ENCODE data around the gene TUBG1. TPM values are rescaled to one million over a fixed set of nuclear protein-coding genes. Genes with fewer than 3 reads are reported as not detected.

TUBG1 gene
- total RNA-seq, 1 donor from 2014 or later = 45.7 TPM

- H3K27me3 ChIP-seq = no peaks in the 10 kb centered on the region
- peaks cover 8% of the 10 kb centered on the region for H3K4me1 ChIP-seq
- no peak overlapping the region for H3K9ac ChIP-seq
- H3F3A ChIP-seq (ENCODE audit: low read depth) = peaks cover 55% of the 10 kb centered on the region
- H2AFZ ChIP-seq (replicated peaks) = no peak overlapping the region
- H3K9me3 ChIP-seq (ENCODE audit: low read depth) = no peaks in the 10 kb centered on the region
- Mint-ChIP-seq H3K4me3 (no peak overlapping the region), H3K36me3 (peaks cover 31% of the 10 kb centered on the region), H3K9me3 (no peaks in the 10 kb centered on the region), H3K4me1 (peaks cover 17% of the 10 kb centered on the region), H3K27me3 (ENCODE audit: insufficient read depth, low read depth) (peaks cover 3% of the 10 kb centered on the region), H3K27ac (no peak overlapping the region)
- H3K4me2 ChIP-seq = no peak overlapping the region
- peaks cover 5% of the 10 kb centered on the region for H4K20me1 ChIP-seq (ENCODE audit: low read depth)
- DNase-seq (ENCODE audit: low spot score) = no peak
- H3K36me3 ChIP-seq = peaks cover 4% of the 10 kb centered on the region
- TF ChIP-seq, protein P1, sequence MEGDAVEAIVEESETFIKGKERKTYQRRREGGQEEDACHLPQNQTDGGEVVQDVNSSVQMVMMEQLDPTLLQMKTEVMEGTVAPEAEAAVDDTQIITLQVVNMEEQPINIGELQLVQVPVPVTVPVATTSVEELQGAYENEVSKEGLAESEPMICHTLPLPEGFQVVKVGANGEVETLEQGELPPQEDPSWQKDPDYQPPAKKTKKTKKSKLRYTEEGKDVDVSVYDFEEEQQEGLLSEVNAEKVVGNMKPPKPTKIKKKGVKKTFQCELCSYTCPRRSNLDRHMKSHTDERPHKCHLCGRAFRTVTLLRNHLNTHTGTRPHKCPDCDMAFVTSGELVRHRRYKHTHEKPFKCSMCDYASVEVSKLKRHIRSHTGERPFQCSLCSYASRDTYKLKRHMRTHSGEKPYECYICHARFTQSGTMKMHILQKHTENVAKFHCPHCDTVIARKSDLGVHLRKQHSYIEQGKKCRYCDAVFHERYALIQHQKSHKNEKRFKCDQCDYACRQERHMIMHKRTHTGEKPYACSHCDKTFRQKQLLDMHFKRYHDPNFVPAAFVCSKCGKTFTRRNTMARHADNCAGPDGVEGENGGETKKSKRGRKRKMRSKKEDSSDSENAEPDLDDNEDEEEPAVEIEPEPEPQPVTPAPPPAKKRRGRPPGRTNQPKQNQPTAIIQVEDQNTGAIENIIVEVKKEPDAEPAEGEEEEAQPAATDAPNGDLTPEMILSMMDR (IDR thresholded peaks at IDR 0.05) = no peak
- no peak for TF ChIP-seq EZH2 (IDR thresholded peaks at IDR 0.05)
- no peak for TF ChIP-seq EZH2phosphoT487 (IDR thresholded peaks at IDR 0.05)
- H3K27ac ChIP-seq = no peak overlapping the region
- no peak overlapping the region for H3K4me3 ChIP-seq
- H3K79me2 ChIP-seq (ENCODE audit: low read depth) = peaks cover 28% of the 10 kb centered on the region
Observed at GRCh38 chr17:42571435-42572225, 37.9 kb upstream of the TUBG1 start.

DNA sequence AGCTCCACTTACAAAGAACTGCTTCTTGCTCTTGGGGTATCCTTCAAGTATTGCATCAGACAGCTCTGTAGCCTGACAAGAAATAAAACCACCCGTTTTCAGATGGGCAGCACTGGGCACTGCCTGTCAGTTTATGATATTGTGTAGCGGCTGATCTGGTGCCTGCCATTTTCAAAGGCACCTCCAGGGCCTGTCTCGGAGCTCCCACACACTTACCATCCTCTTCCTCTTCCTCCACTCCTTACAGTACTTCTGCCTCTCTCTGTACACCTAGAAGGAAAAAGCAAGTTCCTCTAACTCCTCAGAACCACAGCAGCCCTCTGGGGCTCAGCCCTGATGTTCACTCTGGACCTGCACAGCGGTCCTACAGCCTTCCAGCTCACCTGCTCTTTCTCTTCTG, 36.4 kb upstream of the TUBG1 start:
- Mint-ChIP-seq H3K27ac (no peak overlapping the region), H3K4me1 (peaks cover 22% of the 10 kb centered on the region), H3K27me3 (ENCODE audit: insufficient read depth, low read depth) (peaks cover 6% of the 10 kb centered on the region), H3K36me3 (peaks cover 31% of the 10 kb centered on the region), H3K4me3 (no peak overlapping the region), H3K9me3 (no peaks in the 10 kb centered on the region)
- Histone ChIP-seq H3F3A (ENCODE audit: low read depth) (peaks cover 54% of the 10 kb centered on the region), H3K4me2 (no peak overlapping the region), H4K20me1 (ENCODE audit: low read depth) (peaks cover 5% of the 10 kb centered on the region), H3K36me3 (peaks cover 4% of the 10 kb centered on the region), H2AFZ (replicated peaks) (no peak overlapping the region), H3K79me2 (ENCODE audit: low read depth) (peaks cover 25% of the 10 kb centered on the region), H3K27ac (no peak overlapping the region), H3K27me3 (no peaks in the 10 kb centered on the region), H3K9ac (no peak overlapping the region), H3K4me1 (peaks cover 11% of the 10 kb centered on the region), H3K4me3 (no peak overlapping the region), H3K9me3 (ENCODE audit: low read depth) (no peaks in the 10 kb centered on the region)
- TF ChIP-seq EZH2 (IDR thresholded peaks at IDR 0.05) = no peak
- TF ChIP-seq, protein P1 (IDR thresholded peaks at IDR 0.05) = no peak
- TF ChIP-seq EZH2phosphoT487 (IDR thresholded peaks at IDR 0.05) = no peak
- no peak for DNase-seq (ENCODE audit: low spot score)

GRCh38 chr17:42574463-42574862, 35.0 kb upstream of the TUBG1 start:
- Histone ChIP-seq H3K4me2 (no peak overlapping the region), H3K9me3 (ENCODE audit: low read depth) (no peaks in the 10 kb centered on the region), H3K27ac (no peak overlapping the region), H3K27me3 (no peaks in the 10 kb centered on the region), H3K79me2 (ENCODE audit: low read depth) (peaks cover 25% of the 10 kb centered on the region), H3K4me1 (peaks cover 14% of the 10 kb centered on the region), H3F3A (ENCODE audit: low read depth) (peaks cover 66% of the 10 kb centered on the region), H3K36me3 (peaks cover 4% of the 10 kb centered on the region), H3K4me3 (no peak overlapping the region), H4K20me1 (ENCODE audit: low read depth) (peaks cover 5% of the 10 kb centered on the region), H2AFZ (replicated peaks) (no peak overlapping the region), H3K9ac (no peak overlapping the region)
- DNase-seq (ENCODE audit: low spot score) = no peak
- Mint-ChIP-seq H3K27me3 (ENCODE audit: insufficient read depth, low read depth) (peaks cover 6% of the 10 kb centered on the region), H3K4me3 (no peak overlapping the region), H3K27ac (no peak overlapping the region), H3K4me1 (peaks cover 28% of the 10 kb centered on the region), H3K9me3 (no peaks in the 10 kb centered on the region), H3K36me3 (peaks cover 24% of the 10 kb centered on the region)
- TF ChIP-seq, protein P1 (IDR thresholded peaks at IDR 0.05) = no peak
- TF ChIP-seq EZH2 (IDR thresholded peaks at IDR 0.05) (no peak), EZH2phosphoT487 (IDR thresholded peaks at IDR 0.05) (no peak)
